GM23338 (cell line): ENCODE results near the gene THADA. TPM values are rescaled to one million over a fixed set of nuclear protein-coding genes. Genes with fewer than 3 reads are reported as not detected.
A peak's percentile ranks its signal among the peaks of the same experiment; 100 is the strongest.

Experiments used
- ATAC-seq: fragments of 200-7000 bp; cut with Tn5 transposase; 3 replicates; pipeline ENCODE4 v1.9.1; 2020
- DNase-seq: peaks from one replicate; pipeline ENCODE4 v3.0.0-alpha.2; 2015; ENCODE audit warnings: low spot score
- H2AFZ ChIP-seq: fragments of 200-600 bp; sonication (generic); 2 replicates; pipeline ENCODE4 v1.8.0; 2016; ENCODE audit warnings: antibody characterized with exemption, mild to moderate bottlenecking, moderate library complexity
- H3F3A ChIP-seq: fragments of 200-600 bp; sonication (generic); replicated peaks from 2 replicates; pipeline ENCODE4 v1.8.0; 2017; ENCODE audit warnings: antibody characterized with exemption, mixed run types, low read depth
- H3K27ac ChIP-seq: fragments of 200-600 bp; sonication (generic); 2 replicates; pipeline ENCODE4 v1.6.1; 2016; ENCODE audit warnings: low read depth
- H3K27me3 ChIP-seq: fragments of 200-600 bp; sonication (generic); 2 replicates; pipeline ENCODE4 v1.8.0; 2016; ENCODE audit warnings: mild to moderate bottlenecking, mixed run types, moderate library complexity; ENCODE audit not compliant: insufficient read depth
- H3K36me3 ChIP-seq: fragments of 200-600 bp; sonication (generic); 2 replicates; pipeline ENCODE4 v1.8.0; 2016; ENCODE audit warnings: mild to moderate bottlenecking; ENCODE audit not compliant: insufficient read depth
- H3K4me1 ChIP-seq: fragments of 200-600 bp; sonication (generic); 2 replicates; pipeline ENCODE4 v1.8.0; 2016; ENCODE audit warnings: mild to moderate bottlenecking, moderate library complexity; ENCODE audit not compliant: insufficient read depth
- H3K4me2 ChIP-seq: fragments of 200-600 bp; sonication (generic); 2 replicates; pipeline ENCODE4 v1.7.1; 2017; ENCODE audit warnings: mixed run types
- H3K4me3 ChIP-seq: fragments of 200-600 bp; sonication (generic); 2 replicates; pipeline ENCODE4 v1.6.1; 2016; ENCODE audit warnings: mixed run types
- H3K79me2 ChIP-seq: fragments of 200-600 bp; sonication (generic); replicated peaks from 2 replicates; pipeline ENCODE4 v1.8.0; 2017; ENCODE audit warnings: mild to moderate bottlenecking; ENCODE audit not compliant: insufficient read depth
- H3K9me2 ChIP-seq: fragments of 200-600 bp; sonication (generic); 2 replicates; pipeline ENCODE4 v1.8.0; 2017; ENCODE audit not compliant: insufficient read depth
- H4K20me1 ChIP-seq: fragments of 200-600 bp; sonication (generic); replicated peaks from 2 replicates; pipeline ENCODE4 v1.8.0; 2017; ENCODE audit warnings: mild to moderate bottlenecking; ENCODE audit not compliant: insufficient read depth
- H3K27ac Mint-ChIP-seq: 2 replicates; pipeline ENCODE4 v1.8.0; 2020; ENCODE audit warnings: inconsistent platforms, mild to moderate bottlenecking, moderate library complexity, mixed read lengths
- H3K27me3 Mint-ChIP-seq: 3 replicates; pipeline ENCODE4 v1.8.0; 2022; ENCODE audit warnings: low read depth, mild to moderate bottlenecking, moderate library complexity, mixed read lengths, inconsistent platforms; ENCODE audit not compliant: insufficient read depth, poor library complexity
- H3K36me3 Mint-ChIP-seq: 3 replicates; pipeline ENCODE4 v1.8.0; 2021; ENCODE audit warnings: low read depth, mild to moderate bottlenecking, inconsistent platforms, moderate library complexity, mixed read lengths
- H3K4me1 Mint-ChIP-seq: 3 replicates; pipeline ENCODE4 v1.8.0; 2020; ENCODE audit warnings: mild to moderate bottlenecking, inconsistent platforms, mixed read lengths
- H3K4me3 Mint-ChIP-seq: 3 replicates; pipeline ENCODE4 v1.8.0; 2021; ENCODE audit warnings: moderate library complexity, mild to moderate bottlenecking, inconsistent platforms, mixed read lengths
- H3K9me3 Mint-ChIP-seq: 3 replicates; pipeline ENCODE4 v1.8.0; 2020; ENCODE audit warnings: moderate library complexity, mild to moderate bottlenecking, inconsistent platforms, mixed read lengths
- EZH2 ChIP-seq: fragments of 200-600 bp; sonication (generic); IDR thresholded peaks from one replicate; pipeline ENCODE4 v1.8.0; 2017; ENCODE audit warnings: antibody characterized with exemption, mild to moderate bottlenecking, low read depth; ENCODE audit not compliant: unreplicated experiment
- POLR2AphosphoS5 ChIP-seq: IDR thresholded peaks from 2 replicates; pipeline ENCODE4 v1.6.1; 2016; ENCODE audit warnings: antibody characterized with exemption, low read depth
- REST ChIP-seq: IDR thresholded peaks from one replicate; pipeline ENCODE4 v1.6.1; 2018; ENCODE audit warnings: antibody characterized with exemption; ENCODE audit not compliant: unreplicated experiment
- ZNF114 ChIP-seq: fragments of 250-450 bp; sonication (Bioruptor Pico); IDR thresholded peaks from 2 replicates; pipeline ENCODE4 v1.5.0; 2020; ENCODE audit warnings: mild to moderate bottlenecking, moderate library complexity
- ZNF462 ChIP-seq: fragments of 250-450 bp; sonication (Bioruptor Pico); IDR thresholded peaks from 2 replicates; pipeline ENCODE4 v1.5.0; 2020; ENCODE audit warnings: mild to moderate bottlenecking, moderate library complexity
- polyA plus RNA-seq: library from polyadenylated mRNA; unstranded; fragments of >200 nt; fragmentation: Nextera tagmentation; extraction: Ambion mirVana; gene quantifications from 2 replicates; pipeline ENCODE4 v1.2.1, GENCODE V29; 2016
- total RNA-seq: library from RNA; depleted of rRNA; stranded (reverse); fragments of >200 nt; shearing (Covaris generic); gene quantifications from 2 replicates; pipeline ENCODE4 v1.2.3, GENCODE V29; 2014

THADA gene
- total and polyA plus RNA-seq, 2 experiments from 2014 or later: 17.0 to 30.7 TPM

DNA sequence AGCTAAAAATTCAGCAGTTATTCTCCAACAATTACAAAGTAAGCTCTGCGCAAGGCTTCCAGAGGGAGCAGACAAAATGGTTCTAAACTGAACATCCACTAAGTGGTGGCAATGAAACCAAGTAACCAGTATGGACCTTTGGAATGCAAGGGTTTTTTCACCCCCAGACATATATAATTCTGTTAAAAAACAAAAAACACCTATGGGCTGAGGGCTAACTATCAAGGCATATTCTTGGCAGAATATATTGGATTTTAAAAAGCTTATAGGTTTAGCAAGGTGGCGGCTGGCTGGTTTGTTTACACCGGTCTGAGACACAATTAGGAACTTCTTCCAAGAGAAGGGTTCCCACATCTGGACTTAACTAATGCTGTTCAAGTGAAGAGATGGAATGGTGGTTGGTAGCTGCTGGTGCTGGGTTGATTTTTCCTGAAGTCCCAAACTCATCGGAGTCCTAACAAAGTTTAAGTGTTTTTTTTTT lies 372.3 kb downstream of the THADA start:
- peak overlapping the region; percentile 87 for H3K4me3 Mint-ChIP-seq
- TF ChIP-seq REST: no peak
- no peak for TF ChIP-seq POLR2AphosphoS5
- no peak for TF ChIP-seq ZNF462 (CRISPR knock-in tag)
- TF ChIP-seq ZNF114: no peak
- no peak for TF ChIP-seq EZH2
- Histone ChIP-seq H3K36me3 (peaks cover 15% of the 10 kb centered on the region; the same call in 1 of the 2 replicates), H3K4me2 (peak overlapping the region; percentile 79), H3K79me2 (peaks cover 49% of the 10 kb centered on the region), H2AFZ (no peak overlapping the region), H3F3A (peaks cover 36% of the 10 kb centered on the region; the same call in 1 of the 2 replicates), H3K4me1 (peaks cover 50% of the 10 kb centered on the region), H4K20me1 (peaks cover 8% of the 10 kb centered on the region), H3K27me3 (no peaks in the 10 kb centered on the region), H3K27ac (peak overlapping the region; percentile 96; the same call in 1 of the 2 replicates), H3K4me3 (peak overlapping the region; percentile 97), H3K9me2 (no peaks in the 10 kb centered on the region)
- DNase-seq (no peak), ATAC-seq (no peak)
- no peaks in the 10 kb centered on the region; the same call in 2 of the 3 replicates for H3K9me3 Mint-ChIP-seq
- H3K4me1 Mint-ChIP-seq: peaks cover 56% of the 10 kb centered on the region
- peaks cover 29% of the 10 kb centered on the region for H3K27me3 Mint-ChIP-seq
- H3K36me3 Mint-ChIP-seq: peaks cover 35% of the 10 kb centered on the region
- no peak overlapping the region for H3K27ac Mint-ChIP-seq
